ENCODE measurements around the gene URB1. TPM values are rescaled to one million over a fixed set of nuclear protein-coding genes. Genes with fewer than 3 reads are reported as not detected.
A peak's percentile ranks its signal among the peaks of the same experiment; 100 is the strongest.

The URB1 gene
- total RNA-seq, 2 experiments from 2014 or later, result 17.4 to 19.4 TPM

- H3K4me3 Mint-ChIP-seq, result no peak overlapping the region
- POLR2A ChIA-PET, result interaction anchor here (0.6 to 1.1 kb wide), 2 partner anchors 14 to 597 kb away, joined by 3 read pairs; no protein-coding TSS in a partner anchor
- no peak for ATAC-seq
- peaks cover 4% of the 10 kb centered on the region for H3K9me3 Mint-ChIP-seq (ENCODE audit: insufficient read depth)
- no peaks in the 10 kb centered on the region for H3K27me3 Mint-ChIP-seq (ENCODE audit: low read depth)
- DNase-seq, result no peak
- CTCF ChIA-PET, result no interaction called here
- peaks cover 80% of the 10 kb centered on the region for H3K36me3 Mint-ChIP-seq (ENCODE audit: low read depth)
- H3K27ac Mint-ChIP-seq, result peak overlapping the region; percentile 51
- H3K4me1 Mint-ChIP-seq (ENCODE audit: low read depth), result peaks cover 8% of the 10 kb centered on the region
These were observed 43.4 kb downstream of the URB1 start for GRCh38 chr21:32349333-32349944.

GRCh38 chr21:32348604-32349332 is 44.0 kb downstream of the URB1 start:
- peaks cover 82% of the 10 kb centered on the region for H3K36me3 Mint-ChIP-seq (ENCODE audit: low read depth)
- H3K4me3 Mint-ChIP-seq, result no peak overlapping the region
- no peaks in the 10 kb centered on the region for H3K27me3 Mint-ChIP-seq (ENCODE audit: low read depth)
- ChIA-PET CTCF (no interaction called here), POLR2A (no interaction called here)
- DNase-seq (no peak), ATAC-seq (no peak)
- peaks cover 4% of the 10 kb centered on the region for H3K9me3 Mint-ChIP-seq (ENCODE audit: insufficient read depth)
- H3K27ac Mint-ChIP-seq, result peak overlapping the region; percentile 51
- peaks cover 8% of the 10 kb centered on the region for H3K4me1 Mint-ChIP-seq (ENCODE audit: low read depth)

GRCh38 chr21:32347977-32348376 is 44.8 kb downstream of the URB1 start:
- Mint-ChIP-seq H3K36me3 (ENCODE audit: low read depth) (peaks cover 82% of the 10 kb centered on the region), H3K27me3 (ENCODE audit: low read depth) (no peaks in the 10 kb centered on the region), H3K9me3 (ENCODE audit: insufficient read depth) (peaks cover 4% of the 10 kb centered on the region), H3K27ac (no peak overlapping the region), H3K4me1 (ENCODE audit: low read depth) (peaks cover 8% of the 10 kb centered on the region), H3K4me3 (no peak overlapping the region)
- CTCF ChIA-PET, result no interaction called here
- no peak for ATAC-seq
- no peak for DNase-seq
- POLR2A ChIA-PET, result interaction anchor here (0.6 kb wide), 1 partner anchor 1125 kb away, joined by 3 read pairs; no protein-coding TSS in a partner anchor

GRCh38 chr21:32347351-32347750 is 45.5 kb downstream of the URB1 start:
- H3K27me3 Mint-ChIP-seq (ENCODE audit: low read depth), result no peaks in the 10 kb centered on the region
- POLR2A ChIA-PET, result no interaction called here
- H3K9me3 Mint-ChIP-seq (ENCODE audit: insufficient read depth), result peaks cover 4% of the 10 kb centered on the region
- H3K4me3 Mint-ChIP-seq, result no peak overlapping the region
- peaks cover 8% of the 10 kb centered on the region for H3K4me1 Mint-ChIP-seq (ENCODE audit: low read depth)
- CTCF ChIA-PET, result no interaction called here
- no peak for DNase-seq
- H3K36me3 Mint-ChIP-seq (ENCODE audit: low read depth), result peaks cover 83% of the 10 kb centered on the region
- ATAC-seq, result no peak
- H3K27ac Mint-ChIP-seq, result no peak overlapping the region

- Mint-ChIP-seq H3K36me3 (ENCODE audit: low read depth) (peaks cover 80% of the 10 kb centered on the region), H3K9me3 (ENCODE audit: insufficient read depth) (peaks cover 4% of the 10 kb centered on the region), H3K27me3 (ENCODE audit: low read depth) (no peaks in the 10 kb centered on the region), H3K27ac (no peak overlapping the region), H3K4me1 (ENCODE audit: low read depth) (peaks cover 8% of the 10 kb centered on the region), H3K4me3 (no peak overlapping the region)
- CTCF ChIA-PET, result no interaction called here
- no peak for DNase-seq
- no peak for ATAC-seq
- POLR2A ChIA-PET, result no interaction called here
These were observed 45.9 kb downstream of the URB1 start for GRCh38 chr21:32346951-32347350.

GRCh38 chr21:32340863-32341848 is 51.7 kb downstream of the URB1 start:
- no peak overlapping the region for H3K27ac Mint-ChIP-seq
- H3K36me3 Mint-ChIP-seq (ENCODE audit: low read depth), result peaks cover 61% of the 10 kb centered on the region
- H3K27me3 Mint-ChIP-seq (ENCODE audit: low read depth), result no peaks in the 10 kb centered on the region
- ATAC-seq, result no peak
- POLR2A ChIA-PET, result no interaction called here
- no peak for DNase-seq
- no peaks in the 10 kb centered on the region for H3K4me1 Mint-ChIP-seq (ENCODE audit: low read depth)
- H3K9me3 Mint-ChIP-seq (ENCODE audit: insufficient read depth), result peaks cover 4% of the 10 kb centered on the region
- CTCF ChIA-PET, result no interaction called here
- H3K4me3 Mint-ChIP-seq, result no peak overlapping the region

- peaks cover 55% of the 10 kb centered on the region for H3K36me3 Mint-ChIP-seq (ENCODE audit: low read depth)
- no peaks in the 10 kb centered on the region for H3K27me3 Mint-ChIP-seq (ENCODE audit: low read depth)
- ATAC-seq (no peak), DNase-seq (no peak)
- POLR2A ChIA-PET, result no interaction called here
- H3K4me1 Mint-ChIP-seq (ENCODE audit: low read depth), result no peaks in the 10 kb centered on the region
- no peaks in the 10 kb centered on the region for H3K9me3 Mint-ChIP-seq (ENCODE audit: insufficient read depth)
- CTCF ChIA-PET, result no interaction called here
- no peak overlapping the region for H3K4me3 Mint-ChIP-seq
- H3K27ac Mint-ChIP-seq, result no peak overlapping the region
These were observed 54.4 kb downstream of the URB1 start for GRCh38 chr21:32338209-32338921.

- Mint-ChIP-seq H3K27me3 (ENCODE audit: low read depth) (no peaks in the 10 kb centered on the region), H3K4me1 (ENCODE audit: low read depth) (no peaks in the 10 kb centered on the region), H3K36me3 (ENCODE audit: low read depth) (peaks cover 57% of the 10 kb centered on the region), H3K27ac (no peak overlapping the region), H3K4me3 (no peak overlapping the region), H3K9me3 (ENCODE audit: insufficient read depth) (no peaks in the 10 kb centered on the region)
- POLR2A ChIA-PET, result no interaction called here
- CTCF ChIA-PET, result interaction anchor here (1.0 kb wide), 1 partner anchor 30 kb away, joined by 3 read pairs; no protein-coding TSS in a partner anchor
- DNase-seq (no peak), ATAC-seq (no peak)
These were observed 55.6 kb downstream of the URB1 start for GRCh38 chr21:32337206-32337605.

GRCh38 chr21:32336711-32337110 is 56.1 kb downstream of the URB1 start:
- ChIA-PET CTCF (interaction anchor here (1.0 to 1.2 kb wide), 2 partner anchors 31 to 264 kb away, joined by 3 read pairs; no protein-coding TSS in a partner anchor), POLR2A (no interaction called here)
- Mint-ChIP-seq H3K9me3 (ENCODE audit: insufficient read depth) (no peaks in the 10 kb centered on the region), H3K27ac (no peak overlapping the region), H3K4me3 (no peak overlapping the region), H3K27me3 (ENCODE audit: low read depth) (no peaks in the 10 kb centered on the region), H3K36me3 (ENCODE audit: low read depth) (peaks cover 62% of the 10 kb centered on the region), H3K4me1 (ENCODE audit: low read depth) (no peaks in the 10 kb centered on the region)
- DNase-seq, result no peak
- no peak for ATAC-seq

- no peak for DNase-seq
- peaks cover 67% of the 10 kb centered on the region for H3K36me3 Mint-ChIP-seq (ENCODE audit: low read depth)
- H3K27me3 Mint-ChIP-seq (ENCODE audit: low read depth), result no peaks in the 10 kb centered on the region
- H3K4me1 Mint-ChIP-seq (ENCODE audit: low read depth), result no peaks in the 10 kb centered on the region
- POLR2A ChIA-PET, result interaction anchor here (0.6 kb wide), 1 partner anchor 14 kb away, joined by 3 read pairs; no protein-coding TSS in a partner anchor
- H3K27ac Mint-ChIP-seq, result no peak overlapping the region
- CTCF ChIA-PET, result interaction anchor here (0.6 to 1.2 kb wide), 3 partner anchors 9 to 338 kb away, joined by 3 read pairs; no protein-coding TSS in a partner anchor
- no peaks in the 10 kb centered on the region for H3K9me3 Mint-ChIP-seq (ENCODE audit: insufficient read depth)
- no peak for ATAC-seq
- no peak overlapping the region for H3K4me3 Mint-ChIP-seq
These were observed 56.9 kb downstream of the URB1 start for GRCh38 chr21:32335601-32336575.

Data from activated CD8-positive, alpha-beta T cell treated with anti-CD3 and anti-CD28 coated beads, Interleukin-2, amount 10 ng/mL, durations not matched to agents 7 days and 5 days (primary cell).